T-cell (primary cell): Measurements from ENCODE around the gene ING1. TPM values are rescaled to one million over a fixed set of nuclear protein-coding genes. Genes with fewer than 3 reads are reported as not detected.
A peak's percentile ranks its signal among the peaks of the same experiment; 100 is the strongest.

Experiments used
- ATAC-seq, 4 experiments: fragments of 200-7000 bp in 3 of 4; fragments of 150-1000 bp in 1 of 4; cut with Tn5 transposase; replicated peaks in 1 of 4; 1 replicate in 3 of 4; 2 replicates in 1 of 4; pipeline ENCODE4 v1.10.0; 2021; ENCODE audit warnings: moderate library complexity in 3 of 4, mild to moderate bottlenecking in 2 of 4, moderate number of reproducible peaks in 1 of 4
- CTCF ChIA-PET, 2 donors: fragments of 300-600 bp; sonication (Branson Sonifier 250); formaldehyde crosslinking; loops; one replicate each; lab custom pipeline; 2022; ENCODE audit warnings: antibody characterized with exemption in 2 of 2; lab: Charles Lee
- POLR2A ChIA-PET, 2 donors: fragments of 300-600 bp; sonication (Branson Sonifier 250); formaldehyde crosslinking; loops; one replicate each; lab custom pipeline; 2022; ENCODE audit warnings: antibody characterized with exemption in 2 of 2; lab: Charles Lee
- DNase-seq, 35 experiments: peaks; one replicate each; pipeline versions ENCODE4 v3.0.0 to v3.0.0-alpha.2; 2013 to 2023
- H3K27ac ChIP-seq: one replicate; pipeline ENCODE4 v1.5.1; 2013; ENCODE audit warnings: low read length
- H3K27me3 ChIP-seq, 2 experiments: replicated peaks in 1 of 2; 1 replicate in 1 of 2; 2 replicates in 1 of 2; pipeline versions ENCODE4 v1.6.1 to v1.7.0; 2013; ENCODE audit warnings: low read length in 1 of 2, mixed read lengths in 1 of 2; ENCODE audit not compliant: control insufficient read depth in 2 of 2, insufficient read depth in 2 of 2; ENCODE audit errors: extremely low read depth in 1 of 2
- H3K36me3 ChIP-seq, 2 donors: 1 replicate in 1 of 2; 2 replicates in 1 of 2; pipeline versions ENCODE4 v1.6.1 to v1.7.0; 2013; ENCODE audit warnings: low read length in 1 of 2; ENCODE audit not compliant: control insufficient read depth in 2 of 2, insufficient read depth in 1 of 2; ENCODE audit errors: extremely low read depth in 1 of 2
- H3K4me1 ChIP-seq, 2 experiments: 1 replicate in 1 of 2; 2 replicates in 1 of 2; pipeline versions ENCODE4 v1.6.1 to v1.7.0; 2013; ENCODE audit warnings: low read length in 2 of 2, mixed read lengths in 1 of 2; ENCODE audit not compliant: insufficient read depth in 2 of 2, control insufficient read depth in 1 of 2; ENCODE audit errors: extremely low read depth in 1 of 2
- H3K4me3 ChIP-seq, 2 donors: 1 replicate in 1 of 2; 2 replicates in 1 of 2; pipeline versions ENCODE4 v1.5.1 to v1.7.0; 2013; ENCODE audit warnings: mild to moderate bottlenecking in 2 of 2, low read length in 1 of 2, moderate library complexity in 1 of 2; ENCODE audit not compliant: control insufficient read depth in 1 of 2; ENCODE audit errors: extremely low read depth in 1 of 2
- H3K9me3 ChIP-seq: 2 replicates; pipeline ENCODE4 v1.7.0; 2013
- H3K27ac Mint-ChIP-seq, 2 donors: one replicate each; pipeline ENCODE4 v1.8.0; 2020 to 2021; ENCODE audit warnings: mild to moderate bottlenecking in 2 of 2, mixed read lengths in 2 of 2
- H3K27me3 Mint-ChIP-seq, 2 donors: one replicate each; pipeline ENCODE4 v1.8.0; 2021 to 2022; ENCODE audit warnings: mixed read lengths in 2 of 2
- H3K36me3 Mint-ChIP-seq: one replicate; pipeline ENCODE4 v1.8.0; 2021; ENCODE audit warnings: mixed read lengths
- H3K4me1 Mint-ChIP-seq, 3 donors: one replicate each; pipeline ENCODE4 v1.8.0; 2020 to 2022; ENCODE audit warnings: mixed read lengths in 3 of 3, mild to moderate bottlenecking in 1 of 3
- H3K4me3 Mint-ChIP-seq, 3 donors: one replicate each; pipeline ENCODE4 v1.8.0; 2020 to 2022; ENCODE audit warnings: mild to moderate bottlenecking in 3 of 3, mixed read lengths in 3 of 3, moderate library complexity in 3 of 3
- H3K9me3 Mint-ChIP-seq, 3 donors: one replicate each; pipeline ENCODE4 v1.8.0; 2020 to 2022; ENCODE audit warnings: mixed read lengths in 3 of 3
- WGBS: methylation state at CpG from one replicate; pipeline ENCODE4 v1.1.5; 2013; ENCODE audit warnings: missing lambda C conversion rate; ENCODE audit not compliant: insufficient coverage; 5-methylcytosine and 5-hydroxymethylcytosine counted together
- total RNA-seq, 35 experiments: library from RNA in 6 of 35; stranded (reverse) in 6 of 35; fragments of 120-200 nt in 1 of 35; gene quantifications; one replicate each; pipeline versions ENCODE4 v1.2.1 to v1.2.4 and lab custom pipeline; 2013 to 2026

Gene ING1
- total RNA-seq (10 to 100 TPM in 4 of 5 donors, 1 to 10 TPM in 1; 9.9 to 29.4 (median 25.8) TPM), total RNA-seq (lab: John Stamatoyannopoulos, UW) (13.5 to 49.9 (median 24.9) reads per million in 29 experiments)
- total RNA-seq (2013), result 13.2 TPM

DNA sequence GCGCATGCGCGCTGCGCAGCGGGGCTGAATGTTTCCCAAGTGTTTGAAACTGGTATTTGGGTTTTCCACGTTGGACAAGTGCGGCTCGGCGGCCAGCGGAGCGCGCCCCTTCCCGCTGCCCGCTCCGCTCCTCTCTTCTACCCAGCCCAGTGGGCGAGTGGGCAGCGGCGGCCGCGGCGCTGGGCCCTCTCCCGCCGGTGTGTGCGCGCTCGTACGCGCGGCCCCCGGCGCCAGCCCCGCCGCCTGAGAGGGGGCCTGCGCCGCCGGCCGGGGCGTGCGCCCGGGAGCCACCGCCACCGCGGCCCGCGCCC, at the start of gene ING1:
ING1 (plus strand) TSS at position 59 of the 311 bp plus-strand sequence. CDS start 450 bp downstream, outside the sequence.
- H3K4me1 Mint-ChIP-seq, result peaks cover 29 to 33% (median 32%) of the 10 kb centered on the region in 3 donors
- H3K9me3 ChIP-seq, result no peaks in the 10 kb centered on the region
- no peaks in the 10 kb centered on the region for H3K36me3 Mint-ChIP-seq
- no peaks in the 10 kb centered on the region for H3K27me3 Mint-ChIP-seq
- H3K27ac Mint-ChIP-seq, result peak within 1 kb of the TSS; percentile 97 to 98
- POLR2A ChIA-PET, result interaction anchor here in 1 of 2 donors (0.5 kb wide), 1 partner anchor 9 kb away, joined by 3 read pairs; no protein-coding TSS in a partner anchor
- no peaks in the 10 kb centered on the region for H3K36me3 ChIP-seq
- CTCF ChIA-PET, result no interaction called here
- peak within 1 kb of the TSS; percentile 98 for H3K4me3 Mint-ChIP-seq
- peak within 1 kb of the TSS; percentile 99 to 100 for H3K4me3 ChIP-seq
- DNase-seq (no peak), ATAC-seq (no peak)
- peak within 1 kb of the TSS; percentile 99 for H3K27ac ChIP-seq
- no peaks in the 10 kb centered on the region for H3K9me3 Mint-ChIP-seq
- WGBS, result 0% methylated on average over 45 of the region's 45 CpGs
- no peaks in the 10 kb centered on the region for H3K27me3 ChIP-seq
- peaks cover 10 to 33% of the 10 kb centered on the region in 2 experiments for H3K4me1 ChIP-seq

- no peak for DNase-seq
- CTCF ChIA-PET, result interaction anchor here in 1 of 2 donors (0.6 kb wide), 1 partner anchor 90 kb away, joined by 3 read pairs; no protein-coding TSS in a partner anchor
- peaks cover 72% of the 10 kb centered on the region for H3K36me3 Mint-ChIP-seq
- Histone ChIP-seq H3K36me3 (peaks cover 29 to 71% of the 10 kb centered on the region in 2 donors), H3K27me3 (no peaks in the 10 kb centered on the region), H3K9me3 (no peaks in the 10 kb centered on the region), H3K27ac (no peak overlapping the region), H3K4me3 (no peak overlapping the region), H3K4me1 (peaks cover 0 to 2% of the 10 kb centered on the region in 2 experiments)
- H3K27me3 Mint-ChIP-seq, result no peaks in the 10 kb centered on the region
- no CpG with 5 or more reads among the region's 7 CpGs for WGBS
- ATAC-seq, result no peak
- peaks cover 6 to 22% (median 8%) of the 10 kb centered on the region in 3 donors for H3K4me1 Mint-ChIP-seq
- no peak overlapping the region for H3K27ac Mint-ChIP-seq
- POLR2A ChIA-PET, result no interaction called here
- H3K4me3 Mint-ChIP-seq, result no peak overlapping the region
- peaks cover 0 to 8% (median 0%) of the 10 kb centered on the region in 3 donors for H3K9me3 Mint-ChIP-seq
Observed at GRCh38 chr13:110664041-110664440, 49.5 kb upstream of the ING1 start.

DNA sequence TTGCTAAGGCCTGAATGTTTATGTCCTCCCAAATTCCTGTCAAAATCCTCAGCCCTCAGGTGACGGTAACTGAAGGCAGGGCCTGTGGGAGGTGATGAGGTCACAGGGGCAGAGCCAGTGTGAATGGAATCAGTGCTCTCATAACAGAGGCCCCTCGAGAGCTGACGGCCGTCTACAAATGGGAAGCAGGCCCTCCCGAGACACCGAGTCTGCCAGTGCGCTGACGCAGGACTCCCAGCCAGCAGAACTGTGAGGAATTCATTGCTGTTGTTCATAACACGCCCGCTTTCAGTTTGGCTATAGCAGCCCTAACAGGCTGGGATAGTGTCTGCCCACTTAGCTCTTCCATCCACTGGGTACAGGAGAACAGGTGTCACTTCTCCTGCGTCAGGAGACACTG, 48.8 kb upstream of the ING1 start:
- ATAC-seq (no peak), DNase-seq (no peak)
- H3K4me3 ChIP-seq, result no peak overlapping the region
- H3K27me3 ChIP-seq, result no peaks in the 10 kb centered on the region
- no peaks in the 10 kb centered on the region for H3K9me3 ChIP-seq
- no peak overlapping the region for H3K27ac ChIP-seq
- H3K9me3 Mint-ChIP-seq, result peaks cover 0 to 8% (median 0%) of the 10 kb centered on the region in 3 donors
- peaks cover 0 to 2% of the 10 kb centered on the region in 2 experiments for H3K4me1 ChIP-seq
- peaks cover 0 to 17% (median 2%) of the 10 kb centered on the region in 3 donors for H3K4me1 Mint-ChIP-seq
- CTCF ChIA-PET, result no interaction called here
- POLR2A ChIA-PET, result no interaction called here
- no peak overlapping the region for H3K27ac Mint-ChIP-seq
- 100% methylated on average over 5 of the region's 11 CpGs for WGBS
- H3K4me3 Mint-ChIP-seq, result no peak overlapping the region
- peaks cover 29 to 76% of the 10 kb centered on the region in 2 donors for H3K36me3 ChIP-seq
- H3K27me3 Mint-ChIP-seq, result no peaks in the 10 kb centered on the region
- H3K36me3 Mint-ChIP-seq, result peaks cover 72% of the 10 kb centered on the region

GRCh38 chr13:110665491-110666254, 47.8 kb upstream of the ING1 start:
- CTCF ChIA-PET, result no interaction called here
- Histone ChIP-seq H3K4me3 (no peak overlapping the region), H3K4me1 (peaks cover 0 to 2% of the 10 kb centered on the region in 2 experiments), H3K27ac (no peak overlapping the region), H3K36me3 (peaks cover 36 to 80% of the 10 kb centered on the region in 2 donors), H3K27me3 (no peaks in the 10 kb centered on the region), H3K9me3 (no peaks in the 10 kb centered on the region)
- 96% methylated on average over 19 of the region's 23 CpGs for WGBS
- H3K9me3 Mint-ChIP-seq, result peaks cover 0 to 5% (median 0%) of the 10 kb centered on the region in 3 donors
- peaks cover 1 to 13% (median 2%) of the 10 kb centered on the region in 3 donors for H3K4me1 Mint-ChIP-seq
- DNase-seq (peak in 1 of 35 experiments; percentile 23), ATAC-seq (no peak)
- no peak overlapping the region for H3K27ac Mint-ChIP-seq
- POLR2A ChIA-PET, result no interaction called here
- peaks cover 75% of the 10 kb centered on the region for H3K36me3 Mint-ChIP-seq
- H3K4me3 Mint-ChIP-seq, result no peak overlapping the region
- no peaks in the 10 kb centered on the region for H3K27me3 Mint-ChIP-seq

- Mint-ChIP-seq H3K4me3 (no peak overlapping the region), H3K27ac (no peak overlapping the region), H3K4me1 (peaks cover 6 to 18% (median 7%) of the 10 kb centered on the region in 3 donors), H3K27me3 (no peaks in the 10 kb centered on the region), H3K36me3 (peaks cover 76% of the 10 kb centered on the region), H3K9me3 (peaks cover 0 to 2% (median 0%) of the 10 kb centered on the region in 3 donors)
- WGBS, result 93% methylated on average over 8 of the region's 8 CpGs
- Histone ChIP-seq H3K4me1 (peaks cover 0 to 2% of the 10 kb centered on the region in 2 experiments), H3K4me3 (no peak overlapping the region), H3K9me3 (no peaks in the 10 kb centered on the region), H3K27me3 (no peaks in the 10 kb centered on the region), H3K36me3 (peaks cover 36 to 76% of the 10 kb centered on the region in 2 donors), H3K27ac (no peak overlapping the region)
- ChIA-PET CTCF (interaction anchor here in 1 of 2 donors (1.1 kb wide), 1 partner anchor 17 kb away, joined by 3 read pairs; no protein-coding TSS in a partner anchor), POLR2A (no interaction called here)
- DNase-seq, result no peak
- ATAC-seq, result no peak
Observed at GRCh38 chr13:110666255-110666533, 47.3 kb upstream of the ING1 start.

- peaks cover 23 to 50% of the 10 kb centered on the region in 2 donors for H3K36me3 ChIP-seq
- CTCF ChIA-PET, result interaction anchor here in 1 of 2 donors (0.7 kb wide), 1 partner anchor 10 kb away, joined by 3 read pairs; no protein-coding TSS in a partner anchor
Observed at GRCh38 chr13:110669036-110669435, 44.5 kb upstream of the ING1 start.

More at GRCh38 chr13:110669036-110669435, 44.5 kb upstream of the ING1 start:
- POLR2A ChIA-PET, result no interaction called here
- ATAC-seq, result no peak
- no peak for DNase-seq
- Histone ChIP-seq H3K4me3 (no peak overlapping the region), H3K9me3 (no peaks in the 10 kb centered on the region), H3K27me3 (no peaks in the 10 kb centered on the region), H3K27ac (no peak overlapping the region), H3K4me1 (peaks cover 0 to 2% of the 10 kb centered on the region in 2 experiments)
- no peak overlapping the region for H3K4me3 Mint-ChIP-seq
- peaks cover 20 to 36% (median 30%) of the 10 kb centered on the region in 3 donors for H3K4me1 Mint-ChIP-seq
- H3K9me3 Mint-ChIP-seq, result no peaks in the 10 kb centered on the region
- H3K27ac Mint-ChIP-seq, result no peak overlapping the region
- H3K27me3 Mint-ChIP-seq, result no peaks in the 10 kb centered on the region
- WGBS, result 100% methylated on average over 3 of the region's 9 CpGs
- H3K36me3 Mint-ChIP-seq, result peaks cover 62% of the 10 kb centered on the region
